SU-DHL-6 (cell line): ENCODE data around the gene RBM27.

Experiments
- EZH2phosphoT487 ChIP-seq: fragments of 200-600 bp; sonication (generic), shearing (Covaris generic); conservative IDR thresholded peaks from 2 replicates; pipeline ENCODE4 v1.6.1; 2018; ENCODE audit warnings: mild to moderate bottlenecking, antibody characterized with exemption, low read length, moderate library complexity, mixed read lengths
- TF ChIP-seq, protein P1 (sequence below): fragments of 200-600 bp; sonication (generic); IDR thresholded peaks from one replicate; pipeline ENCODE4 v1.5.1; 2017; ENCODE audit warnings: antibody characterized with exemption, mild to moderate bottlenecking, low read length, moderate library complexity; ENCODE audit not compliant: insufficient read depth, poor library complexity, severe bottlenecking

- no peak for TF ChIP-seq EZH2phosphoT487
- TF ChIP-seq, protein P1, sequence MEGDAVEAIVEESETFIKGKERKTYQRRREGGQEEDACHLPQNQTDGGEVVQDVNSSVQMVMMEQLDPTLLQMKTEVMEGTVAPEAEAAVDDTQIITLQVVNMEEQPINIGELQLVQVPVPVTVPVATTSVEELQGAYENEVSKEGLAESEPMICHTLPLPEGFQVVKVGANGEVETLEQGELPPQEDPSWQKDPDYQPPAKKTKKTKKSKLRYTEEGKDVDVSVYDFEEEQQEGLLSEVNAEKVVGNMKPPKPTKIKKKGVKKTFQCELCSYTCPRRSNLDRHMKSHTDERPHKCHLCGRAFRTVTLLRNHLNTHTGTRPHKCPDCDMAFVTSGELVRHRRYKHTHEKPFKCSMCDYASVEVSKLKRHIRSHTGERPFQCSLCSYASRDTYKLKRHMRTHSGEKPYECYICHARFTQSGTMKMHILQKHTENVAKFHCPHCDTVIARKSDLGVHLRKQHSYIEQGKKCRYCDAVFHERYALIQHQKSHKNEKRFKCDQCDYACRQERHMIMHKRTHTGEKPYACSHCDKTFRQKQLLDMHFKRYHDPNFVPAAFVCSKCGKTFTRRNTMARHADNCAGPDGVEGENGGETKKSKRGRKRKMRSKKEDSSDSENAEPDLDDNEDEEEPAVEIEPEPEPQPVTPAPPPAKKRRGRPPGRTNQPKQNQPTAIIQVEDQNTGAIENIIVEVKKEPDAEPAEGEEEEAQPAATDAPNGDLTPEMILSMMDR = no peak
Measured at GRCh38 chr5:146213210-146213826, 9.9 kb downstream of the RBM27 start.
